GM18861 (cell line): ENCODE results near the gene CFAP210.
"Not testable (repeated sequence)": the region's sequence is repeated elsewhere in the genome, so short reads cannot be mapped to it uniquely, and the experiment has no call there.

Experiments
- ATAC-seq: cut with Tn5 transposase; IDR thresholded peaks from one replicate; pipeline ENCODE4 v1.9.1; 2021; ENCODE audit not compliant: unreplicated experiment

The CFAP210 gene

GRCh38 chr2:169625781-169626180 is 68.4 kb downstream of the CFAP210 start:
- no peak for ATAC-seq

DNA sequence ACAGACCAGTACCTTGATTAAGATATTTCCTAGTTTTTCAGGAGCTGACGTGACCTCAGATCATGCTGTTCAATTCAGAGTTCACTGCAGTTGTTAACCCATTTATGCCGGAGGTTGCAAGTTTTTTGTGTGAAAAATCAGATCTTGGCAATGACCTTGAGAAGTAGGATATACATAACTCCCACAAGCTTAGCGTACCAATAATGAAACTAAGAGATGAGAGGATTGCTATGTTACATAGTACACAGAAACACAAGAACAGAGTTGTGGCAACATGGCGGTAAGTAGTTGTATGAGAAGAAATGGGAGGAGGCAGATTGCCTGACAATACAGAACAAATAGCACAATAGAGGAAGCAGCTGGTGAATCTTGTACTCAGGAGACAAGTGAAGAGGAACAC is 71.0 kb downstream of the CFAP210 start:
- ATAC-seq, result no peak

DNA sequence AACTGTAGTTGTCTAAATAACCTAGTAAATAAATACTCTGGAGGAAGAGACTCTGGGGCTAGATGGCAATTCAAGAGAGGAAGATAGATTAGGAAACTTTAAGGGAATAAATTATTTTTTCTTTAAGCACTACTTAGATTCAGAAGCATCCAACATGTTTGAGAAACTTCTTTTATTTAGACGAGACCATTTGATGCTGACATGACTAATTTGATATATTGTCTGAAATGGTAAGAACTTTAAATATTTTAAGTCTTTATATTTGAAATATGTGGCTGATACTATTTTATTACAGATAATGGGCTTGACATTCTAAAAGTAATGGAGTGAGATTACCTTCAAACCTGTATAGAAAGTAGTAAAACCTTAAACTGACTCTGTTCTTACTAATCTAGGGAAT is 73.7 kb downstream of the CFAP210 start:
- ATAC-seq, result no peak

DNA sequence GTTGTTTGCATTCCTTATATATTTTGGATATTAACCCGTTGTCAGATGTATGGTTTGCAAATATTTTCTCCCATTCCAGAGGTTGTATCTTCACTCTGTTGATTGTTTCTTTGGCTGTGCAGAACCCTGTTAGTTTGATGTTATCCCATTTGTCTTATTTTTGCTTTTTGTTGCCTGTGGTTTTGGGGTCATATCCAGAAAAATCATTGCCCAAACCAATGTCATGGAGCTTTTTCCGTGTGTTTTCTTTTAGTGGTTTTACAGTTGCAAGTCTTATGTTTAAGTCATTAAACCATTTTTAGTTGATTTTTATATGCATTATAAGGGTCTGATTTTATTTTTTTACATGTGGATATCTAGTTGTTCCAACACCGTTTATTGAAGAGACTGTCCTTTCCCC is 74.3 kb downstream of the CFAP210 start:
- ATAC-seq, result no peak

DNA sequence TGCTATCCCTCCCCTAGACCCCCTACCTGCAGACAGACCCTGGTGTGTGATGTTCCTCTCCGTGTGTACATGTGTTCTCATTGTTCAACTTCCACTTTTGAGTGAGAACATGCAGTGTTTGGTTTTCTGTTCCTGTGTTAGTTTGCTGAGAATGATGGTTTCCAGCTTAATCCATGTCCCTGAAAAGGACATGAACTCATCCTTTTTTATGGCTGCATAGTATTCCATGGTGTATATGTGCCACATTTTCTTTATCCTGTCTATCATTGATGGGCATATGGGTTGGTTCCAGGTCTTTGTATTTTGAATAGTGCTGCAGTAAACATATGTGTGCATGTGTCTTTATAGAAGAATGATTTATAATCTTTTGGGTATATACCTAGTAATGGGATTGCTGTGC is 78.2 kb downstream of the CFAP210 start:
- not testable (repeated sequence) for ATAC-seq

- ATAC-seq, result no peak
These were observed 80.3 kb downstream of the CFAP210 start for GRCh38 chr2:169613876-169614275.

DNA sequence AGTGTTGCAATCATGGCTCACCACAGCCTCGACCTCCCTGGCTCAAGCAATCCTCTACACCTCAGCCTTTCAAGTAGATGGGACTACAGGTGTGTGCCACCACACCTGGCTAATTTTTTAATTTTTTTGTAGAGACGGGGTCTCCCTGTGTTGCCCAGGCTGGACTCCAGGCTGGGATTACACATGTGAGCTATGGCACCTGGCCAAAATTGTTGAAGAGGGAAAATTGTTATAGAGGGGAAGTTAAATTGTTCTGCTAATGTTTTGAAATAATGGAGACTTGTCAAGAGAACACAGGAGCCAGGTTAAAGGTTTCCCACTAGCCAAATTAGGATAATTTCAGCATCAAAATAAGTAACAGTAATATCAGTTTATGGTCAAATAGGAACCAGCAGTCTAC is 84.9 kb downstream of the CFAP210 start:
- ATAC-seq, result no peak

DNA sequence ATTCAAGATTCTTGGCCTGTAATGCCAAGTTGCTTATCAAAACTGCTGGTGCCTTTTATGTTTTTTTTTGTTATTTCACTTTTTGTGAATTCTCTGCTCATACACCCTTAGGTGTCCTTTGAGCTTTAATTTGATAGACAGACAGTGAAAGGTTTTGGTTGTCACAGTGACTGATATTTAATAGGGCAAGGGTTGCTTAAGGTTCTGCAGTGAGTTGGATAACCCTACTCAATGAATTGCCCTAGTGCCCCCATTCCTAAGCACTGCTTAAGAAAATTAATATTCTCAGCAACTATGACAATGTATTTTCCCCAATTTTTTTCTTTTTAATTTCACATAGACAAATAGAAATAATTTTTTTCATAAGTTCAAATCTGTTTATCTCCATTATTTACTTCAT is 94.6 kb downstream of the CFAP210 start:
- no peak for ATAC-seq

DNA sequence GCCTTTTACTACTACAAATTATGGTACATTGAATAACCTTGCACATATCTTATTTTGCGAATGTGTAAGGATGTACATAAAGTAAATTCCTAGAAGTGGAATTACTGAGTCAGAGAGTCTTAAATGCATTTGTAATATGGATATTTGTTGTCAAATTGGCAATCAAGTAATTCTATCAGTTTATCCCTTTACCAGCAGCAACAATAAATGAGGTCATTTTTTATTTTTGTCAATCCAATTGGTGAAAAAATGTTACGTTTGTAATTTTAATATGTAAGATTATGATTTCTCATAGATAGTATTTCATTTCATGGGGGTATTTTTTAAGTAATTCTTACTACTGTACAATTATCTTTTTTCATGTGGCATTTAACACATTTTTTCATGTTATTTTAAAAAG is 95.2 kb downstream of the CFAP210 start:
- no peak for ATAC-seq

DNA sequence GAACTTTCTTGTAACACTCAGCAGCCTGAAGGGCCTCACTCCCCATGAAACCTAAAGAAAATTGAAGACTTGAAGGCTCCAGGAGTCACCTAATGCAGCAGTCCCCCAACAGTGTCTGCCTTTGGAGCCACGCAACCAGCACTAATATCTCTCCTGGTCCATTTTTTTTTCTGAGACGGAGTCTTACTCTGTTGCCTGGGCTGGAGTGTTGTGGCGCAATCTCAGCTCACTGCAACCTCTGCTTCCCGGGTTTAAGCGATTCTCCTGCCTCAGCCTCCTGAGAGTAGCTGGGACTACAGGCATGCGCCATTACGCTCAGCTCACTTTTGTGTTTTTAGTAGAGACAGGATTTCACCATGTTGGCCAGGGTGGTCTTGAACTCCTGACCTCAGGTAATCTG is 97.7 kb downstream of the CFAP210 start:
- ATAC-seq, result not testable (repeated sequence)
